PC-9 (cell line): ENCODE results near the gene ME3.

ENCODE experiments used
- CTCF ChIP-seq: fragments of 200-600 bp; sonication (generic); conservative IDR thresholded peaks from 2 replicates; pipeline ENCODE4 v1.6.1; 2017; ENCODE audit warnings: mixed run types, antibody characterized with exemption, mild to moderate bottlenecking, moderate library complexity
- EZH2 ChIP-seq: fragments of 200-600 bp; sonication (generic); IDR thresholded peaks from 2 replicates; pipeline ENCODE4 v1.8.0; 2017; ENCODE audit warnings: antibody characterized with exemption, low read depth

GRCh38 chr11:86580535-86580934, 91.9 kb downstream of the ME3 start:
- TF ChIP-seq CTCF: no peak
- TF ChIP-seq EZH2: no peak
